Left colon (tissue), 2 donors: ENCODE results near the gene PRKCG. TPM values are rescaled to one million over a fixed set of nuclear protein-coding genes. Genes with fewer than 3 reads are reported as not detected.
"Not testable (repeated sequence)": the region's sequence is repeated elsewhere in the genome, so short reads cannot be mapped to it uniquely, and the experiment has no call there.

ENCODE experiments used
- ATAC-seq: fragments of 200-7000 bp; cut with Tn5 transposase; one replicate; pipeline ENCODE4 v1.9.1; 2020; ENCODE audit warnings: mild to moderate bottlenecking, moderate library complexity
- DNase-seq, 2 donors: peaks; one replicate each; pipeline ENCODE4 v3.0.0-alpha.2; 2020
- intact Hi-C, 2 donors: fragments of 100-400 bp; cut with DNase I in 1 of 2; cut with micrococcal nuclease in 1 of 2; formaldehyde crosslinking; loops; one replicate each; pipeline versions ENCODE4 v1.11.2 to v1.14.0; 2022; cut with DNase I, micrococcal nuclease
- long read RNA-seq: library from polyadenylated mRNA; unstranded; transcript quantifications from one replicate; pipeline ENCODE4 v2.0.0, GENCODE V29; 2021
- total RNA-seq, 2 donors: library from RNA; stranded (reverse); fragmentation: NEBNext Ultra II Directional; extraction: Animal tissue kit (Norgen Biotek cat#: 25700); gene quantifications; one replicate each; pipeline ENCODE4 v1.2.1, GENCODE V29; 2021
- donor health status: DM: no; HTN: no; CAD: no.
- donor health status: DM: yes; HTN: yes; CAD: no.

Gene PRKCG
- under 1 TPM in 1 of 2 donors, not detected in 1; 0.22 TPM for total RNA-seq
- long read RNA-seq, result 0 reads

DNA sequence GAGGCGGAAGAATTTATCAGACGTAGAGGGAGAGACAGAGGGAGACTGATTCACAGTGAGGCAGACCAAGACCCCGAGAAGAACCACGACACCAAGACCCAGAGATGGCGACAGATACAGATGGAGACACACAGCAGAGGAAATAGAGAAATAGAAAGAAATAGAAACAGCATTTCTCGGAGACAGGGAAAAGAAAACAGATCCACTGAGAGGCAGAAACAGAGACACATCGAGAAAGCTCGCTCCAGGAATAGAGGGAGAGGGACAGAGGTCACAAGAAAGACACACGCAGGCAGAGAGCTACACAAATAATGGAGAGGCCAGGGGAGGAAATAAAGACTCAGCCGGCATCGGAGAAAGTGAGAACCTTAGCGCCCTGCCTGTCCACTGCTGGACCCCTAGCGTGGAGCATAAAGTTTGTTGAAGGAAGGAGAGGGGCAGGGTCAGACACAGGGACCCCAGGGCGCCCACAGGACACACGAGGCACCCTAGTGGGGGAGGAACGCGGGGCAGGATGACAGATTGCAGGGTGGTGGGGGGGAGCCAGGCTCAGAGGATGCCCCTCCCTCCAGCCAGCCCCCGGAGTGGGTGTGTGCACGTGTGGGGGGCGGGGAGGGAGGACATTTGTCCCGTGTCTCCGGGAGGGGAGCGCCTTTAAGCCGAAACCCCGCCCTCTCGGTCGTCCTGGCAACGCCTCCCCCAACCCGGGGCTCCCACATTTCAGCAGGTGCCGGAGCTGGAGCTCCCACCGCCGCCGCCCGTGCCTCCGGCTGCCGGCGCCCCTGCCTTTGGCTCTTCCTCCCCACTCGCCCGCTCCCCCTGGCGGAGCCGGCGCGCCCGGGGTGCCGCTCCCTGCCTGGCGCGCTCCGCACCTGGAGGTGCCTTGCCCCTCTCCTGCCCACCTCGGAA lies at the start of gene PRKCG:
TSS of gene PRKCG (plus strand) at position 716 of the 909 bp plus-strand sequence. CDS start 298 bp downstream, outside the sequence.
- DNase-seq (peak in 1 of 2 donors; percentile 61), ATAC-seq (peak; percentile 59)
- intact Hi-C loops, result no loop called here

DNA sequence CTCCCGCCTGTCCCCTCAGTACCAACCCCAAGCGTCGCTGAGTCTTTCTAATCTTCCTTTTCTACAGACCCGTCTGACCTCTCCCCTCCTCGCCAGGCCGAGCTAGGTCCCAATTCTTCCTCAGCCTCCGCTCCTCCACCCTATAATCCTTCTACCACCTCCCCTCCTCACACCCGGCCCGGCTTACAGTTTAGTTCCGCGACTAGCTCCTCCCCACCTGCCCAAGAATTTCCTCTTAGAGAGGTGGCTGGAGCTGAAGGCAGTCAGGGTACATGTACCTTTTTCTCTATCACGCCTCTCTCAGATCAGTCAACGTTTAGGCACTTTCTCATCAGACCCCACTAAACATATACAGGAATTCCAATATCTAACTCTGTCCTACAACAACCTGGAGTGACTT lies 49.1 kb upstream of the PRKCG start:
- ATAC-seq, DNase-seq, intact Hi-C loops: not testable (repeated sequence)

DNA sequence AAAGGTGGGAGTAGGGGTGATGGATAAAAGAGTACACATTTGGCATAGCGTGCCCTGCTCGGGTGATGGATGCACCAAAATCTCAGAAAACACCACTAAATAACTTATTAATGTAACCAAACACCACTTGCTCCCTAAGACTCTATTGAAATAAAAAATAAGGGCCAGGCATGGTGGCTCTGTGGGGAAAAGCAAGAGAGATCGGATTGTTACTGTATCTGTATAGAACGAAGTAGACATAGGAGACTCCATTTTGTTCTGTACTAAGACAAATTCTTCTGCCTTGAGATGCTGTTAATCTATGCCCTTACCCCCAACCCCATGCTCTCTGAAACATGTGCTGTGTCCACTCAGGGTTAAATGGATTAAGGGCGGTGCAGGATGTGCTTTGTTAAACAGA lies 43.6 kb upstream of the PRKCG start:
- ATAC-seq, intact Hi-C loops, DNase-seq: not testable (repeated sequence)

DNA sequence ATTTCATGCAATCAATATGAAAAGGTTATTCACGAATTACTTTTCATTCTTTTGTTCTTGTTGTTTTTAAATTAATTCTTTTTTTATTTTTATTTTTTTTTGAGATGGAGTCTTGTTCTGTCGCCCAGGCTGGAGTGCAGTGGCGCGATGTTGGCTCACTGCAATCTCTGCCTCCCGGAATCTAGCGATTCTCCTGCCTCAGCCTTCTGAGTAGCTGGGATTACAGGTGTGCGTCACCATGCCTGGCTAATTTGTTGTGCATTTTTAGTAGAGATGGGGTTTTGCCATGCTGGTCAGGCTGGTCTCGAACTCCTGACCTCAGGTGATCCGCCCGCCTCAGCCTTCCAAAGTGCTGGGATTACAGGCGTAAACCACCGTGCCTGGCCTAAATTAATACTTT lies 41.8 kb upstream of the PRKCG start:
- ATAC-seq, DNase-seq: not testable (repeated sequence)
- intact Hi-C loops, result loop anchor here in 1 of 2 donors (5.0 kb wide), 1 partner anchor 182 kb away; no protein-coding TSS in a partner anchor

DNA sequence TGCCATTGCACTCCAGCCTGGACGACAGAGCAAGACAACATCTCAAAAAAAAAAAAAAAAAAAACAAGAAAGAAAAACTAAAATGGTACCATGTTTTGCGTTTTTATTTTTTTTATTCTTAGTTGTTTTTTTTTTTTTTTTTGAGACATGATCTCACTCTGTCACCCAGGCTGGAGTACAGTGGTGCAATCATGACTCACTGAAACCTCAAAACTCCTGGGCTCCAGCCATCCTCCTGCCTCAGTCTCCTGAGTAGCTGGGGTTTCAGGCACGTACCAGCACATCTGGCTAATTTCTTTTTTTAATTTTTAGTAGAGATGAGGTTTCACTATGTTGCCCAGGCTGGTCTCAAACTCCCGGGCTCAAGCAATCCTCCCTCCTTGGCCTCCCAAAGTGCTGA lies 41.1 kb upstream of the PRKCG start:
- DNase-seq, ATAC-seq: not testable (repeated sequence)
- intact Hi-C loops, result loop anchor here in 1 of 2 donors (5.0 kb wide), 1 partner anchor 181 kb away; no protein-coding TSS in a partner anchor

- DNase-seq (no peak), ATAC-seq (no peak)
- intact Hi-C loops, result loop anchor here in 1 of 2 donors (5.0 kb wide), 1 partner anchor 177 kb away; no protein-coding TSS in a partner anchor
Measured at GRCh38 chr19:53844849-53845246, 37.1 kb upstream of the PRKCG start.

DNA sequence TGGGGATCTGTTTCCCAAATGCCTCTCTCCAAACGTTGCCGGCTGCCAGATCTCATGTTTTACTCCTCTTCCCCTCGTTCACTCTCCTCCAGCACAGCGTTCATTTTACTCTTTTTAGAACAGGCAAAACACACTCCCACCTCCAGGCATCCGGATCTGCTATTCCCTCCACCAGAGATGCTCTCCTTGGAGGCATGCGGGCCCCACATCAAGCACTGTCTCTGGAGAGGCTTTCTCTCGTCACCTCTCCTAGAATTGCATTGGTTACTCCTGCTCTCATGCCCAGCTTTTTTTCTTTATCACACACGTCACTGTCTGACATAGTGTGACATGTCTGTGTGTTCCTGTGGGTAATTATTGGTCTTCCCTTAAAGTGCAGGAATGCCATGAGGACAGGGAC lies 34.4 kb upstream of the PRKCG start:
- DNase-seq (no peak), ATAC-seq (no peak)
- intact Hi-C loops, result no loop called here

DNA sequence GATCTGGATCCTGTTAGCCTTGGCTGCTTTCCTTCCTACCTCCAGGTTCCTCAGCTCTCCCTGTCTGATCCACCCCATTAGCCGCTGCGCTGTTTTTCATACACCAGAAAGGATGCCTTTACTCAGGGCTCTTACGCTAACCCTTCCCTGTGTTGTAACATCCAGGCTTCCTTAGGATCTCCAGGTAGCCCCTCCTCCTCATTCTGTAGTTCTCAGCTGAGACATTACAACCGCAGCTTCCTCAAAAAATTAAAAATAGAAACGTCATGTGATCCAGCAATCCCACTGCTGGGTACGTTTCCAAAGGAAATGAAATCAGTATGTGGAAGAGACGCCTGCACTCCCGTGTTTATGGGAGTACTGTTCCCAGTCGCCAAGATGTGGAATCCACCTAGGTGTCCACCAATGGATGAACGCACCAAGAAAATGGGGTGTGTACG lies 32.7 kb upstream of the PRKCG start:
- no peak for ATAC-seq
- intact Hi-C loops, result no loop called here
- DNase-seq, result no peak

DNA sequence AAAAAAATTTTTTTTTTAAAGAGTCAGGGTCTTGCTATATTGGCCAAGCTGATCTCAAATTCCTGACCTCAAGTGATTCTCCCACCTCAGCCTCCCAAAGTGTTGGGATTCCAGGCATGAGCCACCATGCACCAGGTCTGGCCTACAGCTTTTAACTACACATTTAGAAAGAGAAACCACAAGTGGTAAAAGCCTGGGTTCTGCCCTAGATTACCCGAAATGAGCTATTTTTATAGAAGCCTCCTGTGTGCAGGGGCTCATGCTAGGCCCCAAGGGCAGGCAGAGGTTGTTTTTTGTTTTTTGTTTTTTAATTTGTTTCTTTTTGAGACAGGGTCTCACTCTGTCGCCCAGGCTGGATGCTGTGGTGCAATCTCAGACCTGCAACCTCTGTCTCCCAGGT lies 28.3 kb upstream of the PRKCG start:
- intact Hi-C loops, result no loop called here
- DNase-seq, result no peak
- no peak for ATAC-seq

GRCh38 chr19:53864308-53864836 lies 17.6 kb upstream of the PRKCG start:
- ATAC-seq (peak; percentile 40), DNase-seq (peak; percentile 54 to 60)
- intact Hi-C loops, result no loop called here

DNA sequence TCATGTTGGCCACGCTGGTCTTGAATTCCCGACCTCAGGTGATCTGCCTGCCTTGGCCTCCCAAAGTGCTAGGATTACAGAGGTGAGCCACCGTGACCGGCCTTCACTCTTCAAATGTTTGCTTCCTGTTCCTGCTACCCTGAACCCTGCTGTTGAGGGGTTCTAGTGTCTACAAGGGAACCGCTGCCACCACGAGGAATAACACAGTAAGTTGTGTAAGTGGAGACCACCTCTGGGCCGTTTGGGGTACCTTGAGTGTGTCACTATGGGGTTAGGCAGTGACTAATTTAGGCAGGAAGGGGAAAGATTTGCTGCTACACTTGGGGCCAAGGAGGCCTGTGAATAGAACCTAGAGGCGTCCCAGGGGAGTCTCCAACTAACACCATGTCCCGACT lies 16.5 kb upstream of the PRKCG start:
- ATAC-seq, result no peak
- no peak for DNase-seq
- intact Hi-C loops, result no loop called here

GRCh38 chr19:53865918-53866864 lies 15.8 kb upstream of the PRKCG start:
- ATAC-seq (peak; percentile 40), DNase-seq (peak; percentile 79 to 81)
- intact Hi-C loops, result no loop called here

DNA sequence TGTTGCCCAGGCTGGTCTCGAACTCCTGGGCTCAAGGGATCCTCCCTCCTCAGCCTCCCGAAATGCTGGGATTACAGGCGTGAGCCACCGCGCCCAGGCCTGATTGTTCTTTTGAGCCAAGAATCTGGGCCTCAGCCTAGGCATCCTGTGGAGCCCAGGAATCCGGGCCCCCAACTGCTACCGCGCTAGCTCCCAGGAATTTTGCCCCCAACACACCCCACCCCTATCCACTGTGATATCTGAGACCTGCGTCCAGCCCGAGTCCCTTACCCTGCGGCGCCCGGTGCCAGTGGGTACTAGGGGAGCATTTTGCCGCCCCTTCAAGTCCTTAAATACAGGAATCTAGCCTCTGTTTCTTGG lies 15.2 kb upstream of the PRKCG start:
- intact Hi-C loops, result no loop called here
- DNase-seq, result peak in 1 of 2 donors; percentile 38
- no peak for ATAC-seq

DNA sequence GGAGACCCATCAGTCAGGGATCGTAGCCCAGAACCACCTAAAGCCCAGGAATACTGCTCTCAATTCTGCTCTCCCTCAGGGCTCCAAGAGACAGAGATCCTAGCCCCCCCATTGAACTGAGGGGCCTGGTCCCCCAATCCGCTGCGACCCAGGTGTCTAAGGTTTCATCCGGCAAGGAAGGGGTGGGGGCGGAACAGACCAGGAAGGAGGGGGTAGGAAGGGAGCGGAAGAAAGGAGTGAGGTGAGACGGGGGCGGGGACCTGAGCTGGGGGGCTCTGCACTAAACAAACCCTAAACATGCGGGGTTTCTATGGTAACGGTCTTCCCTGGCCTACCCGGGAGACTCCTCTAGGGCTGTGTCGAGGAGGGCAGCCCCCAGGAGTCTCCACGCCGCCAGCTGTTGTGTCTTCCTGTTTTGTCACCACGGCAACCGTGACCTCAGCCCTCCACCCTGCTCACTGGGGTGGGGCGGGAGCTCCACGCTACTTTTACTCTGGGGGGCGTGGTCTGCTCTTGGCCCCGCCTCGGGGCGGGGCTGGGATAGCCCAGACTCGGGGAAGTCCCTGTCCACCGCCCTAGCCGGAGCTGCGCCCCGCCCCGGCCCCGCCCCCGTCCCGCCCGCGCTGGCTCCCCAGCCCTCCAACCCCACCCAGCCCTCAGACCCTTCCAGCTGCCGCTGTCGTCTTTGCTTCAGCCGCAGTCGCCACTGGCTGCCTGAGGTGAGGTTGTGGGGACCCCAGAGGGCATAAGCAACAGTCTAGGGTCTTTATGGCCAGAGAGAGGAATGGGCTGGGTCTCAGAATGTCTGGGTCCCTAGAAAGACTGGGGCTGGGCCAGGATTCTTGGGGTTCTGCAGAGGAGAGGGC lies 14.5 kb upstream of the PRKCG start, which contains the start of gene MYADM:
TSS of gene MYADM (plus strand) at position 659 of the 866 bp plus-strand sequence. CDS start 5,647 bp downstream, outside the sequence.
- intact Hi-C loops, result no loop called here
- peak; percentile 74 for ATAC-seq
- DNase-seq, result peak; percentile 98 to 99

- peak; percentile 71 to 76 for DNase-seq
- intact Hi-C loops, result no loop called here
- peak; percentile 10 for ATAC-seq
Measured at GRCh38 chr19:53868091-53868891, 13.7 kb upstream of the PRKCG start.

DNA sequence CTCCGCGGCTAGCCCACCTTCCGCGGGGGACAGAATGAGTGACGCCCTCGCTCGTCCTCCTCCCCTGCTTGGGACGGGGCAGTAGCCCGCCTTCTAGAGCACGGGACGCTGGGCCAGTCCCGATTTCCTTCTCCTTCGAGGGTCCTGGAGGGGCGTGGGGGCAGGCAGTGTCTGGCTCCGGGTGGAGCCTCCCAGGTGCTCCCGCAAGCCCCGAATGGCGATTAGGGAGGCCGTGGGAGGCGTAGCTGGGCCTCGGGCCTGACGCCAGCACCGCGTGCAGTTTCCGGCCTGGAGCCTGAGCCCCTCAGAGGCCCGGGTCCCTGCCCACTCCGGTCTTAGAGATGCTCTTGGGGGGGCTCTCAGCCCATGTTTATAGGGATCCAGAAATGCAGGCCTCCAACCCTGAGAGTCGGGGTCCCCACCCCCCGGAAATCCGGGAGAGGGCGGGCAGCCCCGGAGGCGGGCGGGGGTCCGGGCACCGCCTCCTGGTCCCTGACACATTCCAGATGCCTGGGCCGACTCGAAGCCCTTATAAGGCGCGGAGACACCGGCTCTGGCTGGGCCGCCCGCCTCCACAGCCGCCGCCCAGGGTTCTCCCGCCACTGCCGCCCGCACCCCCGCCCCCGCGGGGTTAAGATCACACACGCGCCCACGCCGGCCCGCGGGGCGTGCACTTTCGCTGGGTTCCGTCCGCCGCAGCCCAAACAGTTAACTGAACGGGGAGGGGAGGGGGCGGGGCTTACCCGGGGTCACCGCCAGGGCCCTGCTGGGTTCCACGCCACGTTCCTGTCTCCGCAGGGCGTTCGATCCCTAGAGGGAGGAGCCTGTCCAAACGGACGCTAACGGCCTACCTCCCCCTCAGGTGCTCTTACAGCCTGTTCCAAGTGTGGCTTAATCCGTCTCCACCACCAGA lies 12.8 kb upstream of the PRKCG start:
- peak; percentile 66 for ATAC-seq
- peak; percentile 93 to 94 for DNase-seq
- intact Hi-C loops, result no loop called here
